Hematopoietic multipotent progenitor cell treated with erythropoietin and hydrocortisone succinate and interleukin-3 and kit ligand, for 6 days (in vitro differentiated cells): Measurements from ENCODE around the gene MACF1.
"Not testable (repeated sequence)": the region's sequence is repeated elsewhere in the genome, so short reads cannot be mapped to it uniquely, and the experiment has no call there.

Experiments
- DNase-seq: peaks from one replicate; pipeline ENCODE4 v3.0.0-alpha.2; 2015

Gene MACF1

DNA sequence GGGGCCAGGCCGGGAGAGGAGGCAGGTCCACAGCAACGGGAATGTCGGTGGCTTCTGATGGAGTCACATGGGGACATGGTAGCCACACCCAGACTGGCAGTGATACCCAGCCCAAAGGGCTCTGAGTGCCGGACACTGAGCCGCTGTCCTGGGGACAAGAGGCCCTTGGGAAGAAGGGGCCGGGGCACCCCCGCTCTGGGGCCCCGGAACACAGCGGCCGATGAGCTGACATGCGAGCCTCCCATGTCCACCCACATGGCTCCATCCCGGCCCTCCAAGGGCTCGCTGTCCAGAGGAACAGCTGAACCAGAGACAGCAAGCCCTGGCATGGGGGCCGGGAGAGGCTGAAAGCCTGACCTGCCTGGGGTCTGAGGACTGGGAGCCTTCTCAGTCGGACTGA is 294.3 kb downstream of the MACF1 start:
- DNase-seq: not testable (repeated sequence)

DNA sequence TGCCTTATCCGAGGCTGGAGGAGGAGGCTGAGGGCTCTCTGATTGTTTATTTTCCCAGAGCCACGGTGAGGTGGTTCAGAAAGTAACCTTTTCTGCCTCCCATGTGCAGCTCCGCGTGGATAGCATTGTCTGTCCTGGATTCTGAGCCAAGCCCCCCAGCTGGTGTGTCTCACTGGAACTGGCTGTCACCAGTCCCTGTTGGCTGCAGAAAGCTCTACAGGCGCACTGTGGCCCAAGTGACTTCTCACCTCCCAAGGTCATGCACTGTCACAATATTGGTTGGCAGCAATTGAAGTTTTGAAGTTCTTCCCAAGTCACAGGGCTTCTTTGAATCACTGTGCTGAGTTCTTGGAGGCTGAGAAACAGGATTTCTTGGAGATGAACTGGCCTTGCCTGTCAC is 295.2 kb downstream of the MACF1 start:
- DNase-seq: no peak

DNA sequence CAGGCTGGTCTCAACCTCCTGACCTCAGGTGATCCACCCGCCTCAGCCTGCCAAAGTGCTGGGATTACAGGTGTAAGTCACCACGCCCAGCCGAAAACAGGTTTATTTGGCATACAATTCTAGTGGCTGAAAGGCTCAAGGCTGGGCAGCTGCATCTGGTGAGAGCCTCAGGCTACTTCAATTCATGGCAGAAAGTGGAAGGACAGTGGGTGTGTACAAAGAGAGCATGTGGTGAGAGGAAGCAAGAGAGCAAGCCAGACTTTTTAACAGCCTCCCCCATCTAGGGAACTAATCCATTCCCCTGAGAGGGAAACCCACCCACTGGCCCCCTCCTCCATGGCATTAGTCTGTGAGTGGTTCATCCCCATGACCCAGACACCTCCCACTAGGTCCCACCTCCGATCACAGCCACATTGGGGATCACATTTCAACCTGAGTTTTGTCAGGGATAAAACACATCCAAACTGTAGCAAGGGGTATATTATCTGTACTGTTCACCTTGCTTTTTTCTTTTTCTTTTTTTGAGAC is 296.4 kb downstream of the MACF1 start:
- DNase-seq: no peak

DNA sequence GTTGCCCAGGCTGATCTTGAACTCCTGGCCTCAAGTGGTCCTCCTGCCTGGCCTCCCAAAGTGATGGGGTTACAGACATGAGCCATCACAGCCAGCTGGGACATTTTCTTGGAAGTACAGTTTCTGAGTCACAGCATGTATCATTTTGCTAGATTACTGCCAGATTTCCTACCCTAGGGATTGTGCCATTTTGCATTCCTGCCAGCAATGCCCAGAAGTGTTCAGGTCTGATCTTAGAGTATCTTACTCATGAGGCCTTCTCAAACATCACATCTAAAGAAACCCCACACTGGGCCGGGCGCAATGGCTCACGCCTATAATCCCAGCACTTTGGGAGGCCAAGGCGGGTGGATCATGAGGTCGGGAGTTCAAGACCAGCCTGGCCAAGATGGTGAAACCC is 297.2 kb downstream of the MACF1 start:
- DNase-seq: no peak

DNA sequence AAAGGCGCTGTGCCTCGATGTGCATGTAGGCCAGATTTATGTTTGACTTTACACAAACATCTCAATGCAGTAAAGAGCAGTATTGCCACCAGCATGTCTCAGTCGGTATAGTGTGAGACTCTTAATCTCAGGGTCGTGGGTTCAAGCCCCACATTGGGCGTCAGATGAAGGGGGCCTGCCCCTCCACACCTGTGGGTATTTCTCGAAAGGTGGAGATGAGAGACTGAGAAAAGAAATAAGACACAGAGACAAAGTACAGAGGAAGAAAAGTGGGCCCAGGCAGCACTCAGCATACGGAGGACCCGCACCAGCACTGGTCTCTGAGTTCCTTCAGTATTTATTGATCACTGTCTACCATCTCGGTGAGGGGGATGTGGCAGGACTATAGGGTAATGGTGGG is 299.9 kb downstream of the MACF1 start:
- not testable (repeated sequence) for DNase-seq

DNA sequence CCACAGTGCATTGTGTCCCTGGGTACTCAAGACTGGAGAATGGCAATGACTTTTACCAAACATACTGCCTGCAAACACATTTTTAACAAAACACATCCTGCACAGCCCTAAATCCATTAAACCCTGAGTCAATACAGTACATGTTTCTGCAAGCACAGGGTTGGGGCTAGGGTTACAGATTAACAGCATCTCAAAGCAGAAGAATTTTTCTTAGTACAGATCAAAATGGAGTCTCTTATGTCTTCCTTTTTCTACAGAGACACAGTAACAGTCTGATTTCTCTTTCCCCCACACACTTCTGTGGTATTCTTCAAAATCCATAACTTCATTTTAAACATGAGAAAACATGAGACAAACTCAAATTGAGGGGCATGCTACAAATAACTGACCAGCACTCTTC is 300.8 kb downstream of the MACF1 start:
- DNase-seq: no peak

DNA sequence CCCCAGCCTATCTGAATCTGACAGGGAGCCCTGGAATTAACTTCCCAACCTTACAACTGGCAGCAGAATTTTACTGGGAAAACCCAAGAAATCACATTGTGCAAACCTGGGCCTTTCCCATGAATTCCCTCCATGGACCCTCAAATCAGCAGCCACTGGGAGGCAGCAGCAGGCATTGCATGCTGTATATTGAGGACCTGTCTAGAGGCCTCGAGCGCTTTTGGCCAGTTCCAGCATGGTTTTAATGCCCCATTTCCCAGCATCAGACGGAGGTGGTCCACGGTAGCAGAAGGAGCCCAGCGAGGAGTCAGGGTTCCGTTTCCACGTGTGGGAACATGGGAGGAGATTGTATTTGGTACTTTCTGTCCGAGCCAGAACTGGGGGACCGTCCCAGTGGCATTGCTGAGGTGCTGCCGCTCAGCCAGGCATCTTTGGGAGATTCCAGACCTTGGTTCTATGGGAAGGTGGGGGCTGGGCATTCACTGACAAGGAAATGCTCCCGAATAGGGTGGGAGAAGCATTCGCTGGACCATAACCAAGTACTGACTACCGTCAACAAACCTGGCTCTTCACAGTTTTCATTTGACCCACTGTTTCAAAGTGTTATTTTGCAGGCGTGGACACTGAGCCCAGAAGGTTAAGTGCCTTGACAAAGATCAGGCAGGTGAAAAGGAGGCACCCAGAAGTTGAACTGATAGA is 302.9 kb downstream of the MACF1 start:
- peak; percentile 25 for DNase-seq

DNA sequence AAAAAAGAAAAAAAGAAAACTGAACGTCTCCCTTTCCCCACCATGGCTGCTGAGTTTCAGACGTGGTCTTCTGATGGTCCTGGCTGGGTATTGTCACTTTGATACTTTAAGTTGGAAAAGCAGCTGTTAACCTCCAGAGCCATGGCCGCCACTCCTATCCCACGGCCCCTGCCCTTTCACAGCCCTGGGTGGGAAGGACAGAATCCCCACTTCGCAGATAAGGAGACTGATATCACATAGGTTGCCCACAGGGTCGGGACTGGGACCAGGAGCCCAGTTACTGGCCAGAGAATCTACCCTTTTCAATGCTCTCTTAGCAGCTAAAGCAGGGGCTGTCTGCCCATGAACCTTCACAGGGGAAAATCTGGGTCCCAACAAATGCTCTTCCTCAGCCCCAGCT is 303.8 kb downstream of the MACF1 start:
- no peak for DNase-seq

DNA sequence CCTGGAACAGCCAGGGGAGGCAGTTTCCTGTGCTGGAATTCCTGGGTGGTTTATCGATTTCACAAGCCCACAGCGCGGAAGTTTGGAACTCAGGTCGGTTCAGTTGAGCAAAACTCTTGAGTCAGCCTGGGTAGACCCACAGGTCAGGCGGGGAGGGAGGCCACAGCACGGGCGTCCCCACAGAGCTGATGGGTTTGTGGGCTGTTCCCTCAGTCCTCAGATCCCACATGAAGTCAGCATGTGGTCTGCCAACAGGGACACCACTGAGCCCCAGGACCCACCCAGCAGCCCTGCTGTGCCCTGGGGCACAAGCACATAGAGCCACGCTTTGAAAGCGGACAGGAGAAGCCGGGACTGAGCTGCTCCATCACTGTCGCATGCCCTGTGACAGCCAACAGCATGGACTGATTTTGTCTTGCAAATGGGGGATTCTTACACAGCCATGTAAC is 304.4 kb downstream of the MACF1 start:
- peak; percentile 19 for DNase-seq

DNA sequence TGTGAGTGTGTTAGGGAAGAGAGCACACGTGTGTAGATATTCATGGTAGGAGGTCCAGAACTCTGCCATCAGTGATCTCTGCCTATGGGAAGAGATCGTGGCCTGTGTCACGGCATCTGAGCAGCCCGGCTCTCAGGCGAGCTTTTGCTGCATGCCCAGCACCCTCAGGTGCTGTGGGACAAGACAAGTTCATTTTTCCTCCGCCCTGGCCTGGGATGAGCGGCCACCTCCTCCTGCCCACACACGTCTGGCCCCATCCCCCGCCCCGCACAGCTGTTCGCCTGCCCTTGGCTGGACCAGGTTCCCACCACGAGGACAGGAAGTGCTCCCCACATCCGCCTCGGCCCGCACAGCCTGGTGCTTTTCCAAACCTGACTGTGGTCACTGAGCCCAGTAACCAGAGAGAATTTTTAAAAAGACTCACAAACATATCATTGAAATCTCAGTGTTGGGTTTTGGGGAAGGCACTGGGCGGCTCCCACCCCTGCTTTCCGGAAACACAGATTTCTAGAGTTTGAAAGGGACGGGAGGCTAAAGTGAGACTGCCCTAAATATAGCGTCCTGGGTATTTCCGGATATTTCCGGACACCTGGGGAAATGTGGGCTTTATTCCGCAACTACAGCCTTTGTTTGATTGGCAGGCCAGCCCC is 305.0 kb downstream of the MACF1 start:
- no peak for DNase-seq

DNA sequence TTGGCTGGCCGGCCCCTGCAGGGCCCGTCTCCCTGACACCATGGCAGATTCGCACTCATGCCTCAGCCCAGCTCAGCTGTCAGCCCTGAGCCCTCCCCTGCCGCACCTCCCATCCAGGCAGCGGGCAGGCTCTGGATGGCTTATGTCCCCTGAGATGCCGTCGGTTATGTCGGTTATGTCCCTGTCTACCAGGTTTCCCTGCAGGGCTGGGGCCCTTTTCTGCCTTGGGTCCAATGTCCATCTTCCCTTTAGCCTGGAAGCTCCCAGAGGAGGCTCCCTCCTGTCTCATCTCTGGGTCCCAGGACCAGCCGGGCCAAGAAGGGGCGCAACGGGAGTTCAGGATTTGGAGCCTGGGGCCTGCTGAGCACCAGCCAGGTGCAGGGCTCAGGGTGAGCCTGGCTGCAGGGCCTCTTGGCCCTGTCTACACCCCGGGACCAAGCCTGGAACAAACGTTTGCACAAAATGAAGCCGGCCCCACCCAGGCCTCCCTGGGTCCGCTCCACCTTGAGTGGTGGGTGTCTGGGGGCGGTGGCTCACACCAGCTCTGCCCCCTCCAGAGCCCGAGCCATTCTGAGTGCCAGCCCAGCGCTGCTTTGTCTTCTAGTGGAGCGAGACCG is 306.2 kb downstream of the MACF1 start:
- not testable (repeated sequence) for DNase-seq

DNA sequence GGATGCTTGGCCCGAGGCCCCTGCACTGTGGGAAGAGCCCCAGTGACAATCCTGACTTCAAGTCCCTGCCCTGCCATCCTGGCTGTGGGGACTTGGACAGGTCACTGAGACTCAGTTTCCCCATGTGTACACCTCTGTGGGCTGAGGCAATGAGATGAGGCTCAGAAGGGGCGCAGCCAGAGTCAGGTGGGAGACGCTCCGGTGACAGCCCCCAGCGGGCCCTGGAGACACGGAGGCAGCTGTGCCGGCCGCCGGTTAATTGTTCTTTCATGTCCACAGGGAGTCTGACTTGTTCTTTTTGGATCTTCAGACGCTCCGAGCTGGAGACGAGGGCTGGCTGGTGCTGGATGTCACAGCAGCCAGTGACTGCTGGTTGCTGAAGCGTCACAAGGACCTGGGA is 307.0 kb downstream of the MACF1 start:
- not testable (repeated sequence) for DNase-seq

DNA sequence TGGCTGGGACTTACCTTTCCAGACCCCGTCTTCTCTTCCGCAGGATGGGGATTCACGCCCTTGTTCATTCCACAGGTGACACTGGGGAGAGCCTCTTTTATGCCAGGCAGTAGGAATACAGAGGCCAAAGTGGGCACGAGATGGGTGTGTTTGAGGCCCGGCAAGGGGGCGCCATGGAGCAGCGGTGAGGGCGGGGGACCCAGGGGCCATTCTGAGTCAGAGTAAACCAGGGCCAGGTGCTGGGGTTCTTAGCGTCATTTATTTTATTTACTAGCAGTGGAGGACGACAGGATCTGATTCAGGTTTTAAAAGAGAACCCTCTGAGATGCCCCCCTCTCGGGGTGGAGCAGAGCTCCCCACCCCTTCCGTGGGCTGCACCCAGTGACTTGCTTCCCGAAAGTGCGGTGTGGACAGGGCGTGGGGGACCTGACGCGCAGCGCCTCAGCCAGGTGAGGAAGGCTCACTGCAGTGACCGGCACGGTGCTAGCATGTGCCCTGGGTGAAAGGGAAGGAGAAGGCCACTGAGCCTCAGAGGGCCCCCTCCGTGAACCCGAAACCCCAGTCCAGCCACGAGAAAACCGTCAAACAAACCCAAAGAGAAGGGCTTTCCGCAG is 307.8 kb downstream of the MACF1 start:
- not testable (repeated sequence) for DNase-seq

DNA sequence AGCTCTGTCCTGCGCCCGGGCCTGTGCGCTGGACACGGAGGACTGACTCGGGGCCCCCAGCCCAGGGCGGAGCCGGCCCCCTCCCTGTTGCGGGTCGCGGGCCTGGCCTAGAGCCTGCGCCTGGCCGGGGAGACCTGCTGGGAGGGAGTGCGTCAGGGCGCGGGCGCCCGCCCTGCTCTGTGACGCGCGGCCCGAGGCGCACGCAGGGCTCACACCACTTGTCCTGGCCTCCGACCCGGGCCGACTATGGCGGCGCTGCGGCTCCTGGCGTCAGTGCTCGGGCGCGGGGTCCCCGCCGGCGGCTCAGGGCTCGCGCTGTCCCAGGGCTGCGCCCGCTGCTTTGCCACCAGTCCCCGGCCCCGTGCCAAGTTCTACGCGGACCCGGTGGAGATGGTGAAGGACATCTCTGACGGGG is 310.2 kb downstream of the MACF1 start:
- not testable (repeated sequence) for DNase-seq

DNA sequence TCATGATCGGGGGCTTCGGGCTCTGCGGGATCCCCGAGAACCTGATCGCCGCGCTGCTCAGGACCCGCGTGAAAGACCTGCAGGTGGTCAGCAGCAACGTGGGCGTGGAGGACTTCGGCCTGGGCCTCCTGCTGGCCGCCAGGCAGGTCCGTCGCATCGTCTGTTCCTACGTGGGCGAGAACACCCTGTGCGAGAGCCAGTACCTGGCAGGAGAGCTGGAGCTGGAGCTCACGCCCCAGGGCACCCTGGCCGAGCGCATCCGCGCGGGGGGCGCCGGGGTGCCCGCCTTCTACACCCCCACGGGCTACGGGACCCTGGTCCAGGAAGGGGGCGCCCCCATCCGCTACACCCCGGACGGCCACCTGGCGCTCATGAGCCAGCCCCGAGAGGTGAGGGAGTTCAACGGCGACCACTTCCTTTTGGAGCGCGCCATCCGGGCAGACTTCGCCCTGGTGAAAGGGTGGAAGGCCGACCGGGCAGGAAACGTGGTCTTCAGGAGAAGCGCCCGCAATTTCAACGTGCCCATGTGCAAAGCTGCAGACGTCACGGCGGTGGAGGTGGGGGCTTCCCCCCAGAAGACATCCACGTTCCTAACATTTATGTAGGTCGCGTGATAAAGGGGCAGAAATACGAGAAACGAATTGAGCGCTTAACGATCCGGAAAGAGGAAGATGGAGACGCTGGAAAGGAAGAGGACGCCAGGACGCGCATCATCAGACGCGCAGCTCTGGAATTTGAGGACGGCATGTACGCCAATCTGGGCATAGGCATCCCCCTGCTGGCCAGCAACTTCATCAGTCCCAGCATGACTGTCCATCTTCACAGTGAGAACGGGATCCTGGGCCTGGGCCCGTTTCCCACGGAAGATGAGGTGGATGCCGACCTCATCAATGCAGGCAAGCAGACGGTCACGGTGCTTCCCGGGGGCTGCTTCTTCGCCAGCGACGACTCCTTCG is 310.9 kb downstream of the MACF1 start:
- DNase-seq: not testable (repeated sequence)

DNA sequence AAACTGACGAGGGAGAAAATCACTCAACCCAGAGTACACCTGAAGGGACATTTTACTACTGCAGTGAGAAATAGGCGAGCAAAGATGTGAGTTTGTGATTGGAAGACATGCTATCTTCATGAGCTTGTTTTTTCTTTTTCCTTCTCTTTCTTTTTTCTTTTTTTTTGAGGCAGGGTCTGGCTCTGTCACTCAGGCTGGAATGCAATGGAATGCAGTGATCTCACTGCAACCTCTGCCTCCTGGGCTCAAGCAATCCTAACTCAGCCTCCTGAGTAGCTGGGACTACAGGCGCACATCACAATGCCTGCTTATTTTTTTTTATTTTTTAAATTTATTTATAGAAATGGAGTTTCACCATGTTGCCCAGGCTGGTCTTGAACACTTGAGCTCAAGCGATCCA is 312.3 kb downstream of the MACF1 start:
- not testable (repeated sequence) for DNase-seq

DNA sequence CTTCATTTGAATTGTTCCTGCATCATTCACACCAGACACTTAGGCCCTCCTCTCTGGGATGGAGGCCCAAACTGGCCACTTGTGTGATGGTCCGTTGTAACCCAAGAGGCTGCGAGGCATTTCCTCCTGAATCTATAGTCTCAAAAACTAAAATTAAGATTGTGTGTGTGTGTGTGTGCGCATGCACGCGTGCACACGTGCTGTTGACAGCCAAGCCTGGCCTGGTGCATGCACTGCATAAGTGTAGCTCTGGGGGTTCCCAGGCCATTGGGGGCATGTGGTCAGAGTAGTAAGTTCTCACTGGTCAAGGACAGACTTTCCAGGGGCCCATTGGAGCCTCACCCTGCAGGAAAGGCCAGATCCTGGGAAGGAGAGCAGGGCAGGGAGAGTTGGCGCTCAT is 313.4 kb downstream of the MACF1 start:
- not testable (repeated sequence) for DNase-seq

DNA sequence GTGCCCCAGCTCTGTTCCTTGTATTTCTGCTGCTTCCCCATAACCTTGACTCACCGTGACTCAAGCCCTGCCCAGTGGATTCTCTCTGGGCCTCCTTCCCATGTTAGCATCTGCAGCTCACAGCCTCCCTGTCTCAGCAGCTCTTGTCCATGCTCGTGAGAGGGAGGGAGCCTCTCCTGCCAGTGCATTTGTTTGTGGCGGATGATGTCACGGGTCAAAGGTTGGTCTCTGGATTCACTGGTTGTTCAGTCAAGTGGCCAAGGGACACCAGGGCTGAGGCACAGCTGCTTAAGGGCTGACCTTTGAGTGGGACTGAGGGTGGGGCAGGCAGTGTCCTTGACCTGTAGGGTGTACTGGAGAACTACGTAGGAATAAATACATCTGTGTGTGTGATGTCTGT is 314.9 kb downstream of the MACF1 start:
- not testable (repeated sequence) for DNase-seq

DNA sequence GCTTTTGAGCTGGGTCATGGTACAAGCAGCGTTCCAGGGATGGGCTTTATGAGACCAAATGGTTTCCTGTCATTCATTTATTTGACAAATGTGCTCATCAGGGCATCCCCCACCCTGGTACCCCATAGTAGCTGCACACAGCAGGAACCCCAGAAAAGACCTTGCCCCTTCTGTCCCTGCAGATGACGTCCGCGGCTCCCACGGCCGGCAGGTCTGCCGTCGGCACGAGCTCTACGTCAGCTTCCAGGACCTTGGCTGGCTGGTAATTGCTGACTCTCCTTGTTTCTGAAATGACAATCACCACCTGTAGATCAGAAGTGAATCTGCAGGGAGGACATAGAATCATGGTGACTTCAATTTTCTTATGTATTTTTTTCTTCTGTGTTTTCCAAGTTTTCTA is 317.7 kb downstream of the MACF1 start:
- DNase-seq: not testable (repeated sequence)

DNA sequence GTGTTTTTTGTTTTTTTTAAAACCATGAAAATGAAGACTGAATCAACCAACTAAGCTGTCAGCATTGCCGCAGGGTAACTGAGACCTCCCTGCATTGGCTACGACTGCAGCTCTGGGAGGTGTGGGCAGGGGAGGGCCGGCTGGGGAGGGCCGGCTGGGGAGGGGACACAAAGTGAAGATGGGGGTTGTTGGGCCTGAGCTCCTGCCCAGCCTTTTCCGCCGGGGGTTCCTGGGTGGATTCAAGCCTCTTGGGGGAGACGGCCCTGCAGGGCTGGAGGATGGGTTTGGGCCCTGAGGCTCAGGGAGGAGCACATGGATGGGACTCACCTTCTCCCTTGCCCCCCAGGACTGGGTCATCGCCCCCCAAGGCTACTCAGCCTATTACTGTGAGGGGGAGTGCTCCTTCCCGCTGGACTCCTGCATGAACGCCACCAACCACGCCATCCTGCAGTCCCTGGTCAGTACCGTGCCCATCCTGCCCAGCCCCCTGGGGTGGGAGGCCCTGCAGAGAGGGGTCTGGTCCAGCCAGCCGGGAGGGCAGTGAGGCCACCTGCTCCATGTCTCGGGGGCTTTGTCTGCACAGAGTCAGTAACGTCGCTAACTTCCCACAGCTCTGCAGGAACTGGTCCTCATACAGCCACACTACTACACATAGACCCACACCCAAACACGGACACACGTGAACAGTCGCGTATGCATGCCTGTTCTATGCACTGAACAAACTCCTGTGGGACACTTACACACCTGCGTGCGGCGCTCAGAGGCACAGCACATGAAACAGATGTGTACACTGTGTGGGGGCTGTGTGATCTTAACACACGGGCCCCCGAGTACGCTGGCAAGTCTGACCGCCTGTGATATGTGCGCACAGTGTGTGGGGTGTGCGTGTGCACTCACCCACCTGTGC is 318.4 kb downstream of the MACF1 start:
- no peak for DNase-seq

DNA sequence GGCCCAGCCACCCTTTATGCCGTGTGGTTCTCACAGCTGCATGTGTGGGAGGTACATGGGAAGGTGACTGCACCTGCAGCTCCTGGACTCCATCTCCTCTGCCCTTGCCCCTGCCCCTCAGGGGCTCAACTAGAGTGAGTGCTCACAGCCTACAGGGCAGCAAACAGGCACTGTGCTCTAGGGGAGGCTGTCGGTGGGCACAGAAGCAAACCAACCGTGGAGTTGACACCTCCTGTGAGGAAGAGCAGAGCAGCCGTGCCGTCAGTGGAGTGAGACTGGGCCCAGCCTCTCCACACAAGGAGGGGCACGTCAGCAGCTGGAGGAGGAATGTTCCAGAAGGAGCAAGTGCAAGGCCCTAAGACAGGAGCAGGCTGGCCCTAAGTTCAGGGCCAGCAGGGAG is 319.7 kb downstream of the MACF1 start:
- DNase-seq: no peak
